ENCODE results near the gene NRL.

- TF ChIP-seq CTCF (IDR thresholded peaks at IDR 0.05) (no peak), EZH2 (IDR thresholded peaks at IDR 0.05) (no peak), EZH2phosphoT487 (IDR thresholded peaks at IDR 0.05) (no peak)
Observed at GRCh38 chr14:24084440-24084839, 30.3 kb downstream of the NRL start.
